GM20000 (cell line): ENCODE measurements around the gene PPDPF.

Experiments used
- DNase-seq: peaks from one replicate; pipeline ENCODE4 v3.0.0; 2012; ENCODE audit warnings: low spot score
- TF ChIP-seq, protein P1 (sequence below): IDR thresholded peaks from 2 replicates; pipeline ENCODE4 v1.5.1; 2012; ENCODE audit warnings: mild to moderate bottlenecking, control low read depth; ENCODE audit errors: extremely low read depth, missing control alignments

The PPDPF gene

DNA sequence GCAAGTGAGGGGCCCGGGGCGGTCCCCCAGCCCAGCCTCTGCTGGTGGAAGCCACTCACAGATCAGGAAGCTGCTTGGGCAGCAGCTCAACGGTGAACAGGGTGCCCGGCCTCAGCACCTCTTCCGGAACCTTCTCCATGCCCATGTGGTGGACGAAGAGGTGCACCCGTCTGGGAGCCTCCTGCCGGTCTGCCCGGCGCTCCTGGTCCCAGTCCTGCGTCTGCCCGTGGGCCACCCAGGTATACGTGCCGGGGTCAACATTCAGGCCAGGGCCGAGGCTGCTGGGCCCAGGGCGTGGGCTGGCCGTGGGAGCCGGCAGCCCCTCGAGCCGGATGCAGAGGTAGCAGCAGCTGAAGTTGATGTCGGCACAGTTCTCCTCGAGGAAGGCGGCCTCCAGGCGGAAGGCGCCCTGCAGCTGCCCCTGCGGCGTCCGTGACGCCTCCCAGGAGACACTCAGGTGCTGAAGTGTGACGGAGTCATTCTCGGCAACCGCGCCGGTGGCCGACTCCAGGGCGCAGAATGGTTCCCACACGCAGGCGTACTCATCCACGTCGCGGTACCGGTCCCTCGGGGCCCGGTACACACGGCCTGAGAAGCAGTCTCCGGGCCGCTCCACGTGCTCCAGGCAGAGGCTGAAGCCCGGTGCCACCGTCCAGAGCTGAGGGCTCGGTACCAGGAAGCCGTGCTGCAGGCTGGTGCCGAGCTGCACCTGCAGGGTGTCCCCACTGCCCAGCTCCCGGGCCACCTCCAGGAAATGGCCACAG, 42.1 kb downstream of the PPDPF start:
- DNase-seq = no peak
- TF ChIP-seq, protein P1, sequence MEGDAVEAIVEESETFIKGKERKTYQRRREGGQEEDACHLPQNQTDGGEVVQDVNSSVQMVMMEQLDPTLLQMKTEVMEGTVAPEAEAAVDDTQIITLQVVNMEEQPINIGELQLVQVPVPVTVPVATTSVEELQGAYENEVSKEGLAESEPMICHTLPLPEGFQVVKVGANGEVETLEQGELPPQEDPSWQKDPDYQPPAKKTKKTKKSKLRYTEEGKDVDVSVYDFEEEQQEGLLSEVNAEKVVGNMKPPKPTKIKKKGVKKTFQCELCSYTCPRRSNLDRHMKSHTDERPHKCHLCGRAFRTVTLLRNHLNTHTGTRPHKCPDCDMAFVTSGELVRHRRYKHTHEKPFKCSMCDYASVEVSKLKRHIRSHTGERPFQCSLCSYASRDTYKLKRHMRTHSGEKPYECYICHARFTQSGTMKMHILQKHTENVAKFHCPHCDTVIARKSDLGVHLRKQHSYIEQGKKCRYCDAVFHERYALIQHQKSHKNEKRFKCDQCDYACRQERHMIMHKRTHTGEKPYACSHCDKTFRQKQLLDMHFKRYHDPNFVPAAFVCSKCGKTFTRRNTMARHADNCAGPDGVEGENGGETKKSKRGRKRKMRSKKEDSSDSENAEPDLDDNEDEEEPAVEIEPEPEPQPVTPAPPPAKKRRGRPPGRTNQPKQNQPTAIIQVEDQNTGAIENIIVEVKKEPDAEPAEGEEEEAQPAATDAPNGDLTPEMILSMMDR = no peak

DNA sequence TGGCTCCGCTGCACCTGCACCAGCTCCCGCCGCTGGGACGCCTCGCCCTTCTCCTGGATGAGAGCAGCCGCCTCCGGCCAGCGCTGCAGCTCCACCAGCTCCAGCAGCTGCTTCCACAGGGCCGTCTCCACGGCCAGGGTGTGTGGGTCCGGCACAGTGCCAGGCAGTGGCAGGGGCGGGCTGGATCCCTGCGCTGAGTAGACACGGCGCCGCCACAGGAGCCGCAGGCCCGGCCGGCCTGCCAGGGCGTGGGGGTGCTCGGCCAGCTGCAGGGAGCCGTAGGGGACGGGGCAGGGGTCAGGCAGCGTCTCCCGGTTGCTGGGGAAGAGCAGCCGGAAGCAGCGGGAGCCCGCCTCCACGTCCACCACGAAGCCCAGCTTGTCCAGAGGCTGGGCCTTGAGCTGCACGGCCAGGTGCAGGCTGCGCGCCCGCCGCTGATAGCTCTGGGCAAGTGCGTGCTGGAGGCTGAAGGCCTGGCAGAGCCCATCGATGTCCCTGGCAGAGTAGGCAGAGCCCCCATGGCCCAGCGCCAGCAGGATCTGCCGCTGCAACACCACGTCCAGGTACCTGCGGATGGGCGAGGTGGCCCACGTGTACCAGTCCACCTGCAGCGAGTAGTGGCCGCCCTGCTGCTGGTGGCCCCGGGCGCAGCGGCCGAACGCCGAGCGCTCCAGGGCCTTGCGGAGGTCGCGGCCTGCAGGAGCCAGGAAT, 42.8 kb downstream of the PPDPF start:
- DNase-seq = no peak
- TF ChIP-seq, protein P1 = no peak

- no peak for DNase-seq
- TF ChIP-seq, protein P1 = no peak
Observed at GRCh38 chr20:63564036-63564810, 43.7 kb downstream of the PPDPF start.

- no peak for DNase-seq
- TF ChIP-seq, protein P1 = no peak
Observed at GRCh38 chr20:63565021-63565698, 44.6 kb downstream of the PPDPF start.

GRCh38 chr20:63565699-63566335, 45.3 kb downstream of the PPDPF start:
- TF ChIP-seq, protein P1 = no peak
- DNase-seq = no peak

DNA sequence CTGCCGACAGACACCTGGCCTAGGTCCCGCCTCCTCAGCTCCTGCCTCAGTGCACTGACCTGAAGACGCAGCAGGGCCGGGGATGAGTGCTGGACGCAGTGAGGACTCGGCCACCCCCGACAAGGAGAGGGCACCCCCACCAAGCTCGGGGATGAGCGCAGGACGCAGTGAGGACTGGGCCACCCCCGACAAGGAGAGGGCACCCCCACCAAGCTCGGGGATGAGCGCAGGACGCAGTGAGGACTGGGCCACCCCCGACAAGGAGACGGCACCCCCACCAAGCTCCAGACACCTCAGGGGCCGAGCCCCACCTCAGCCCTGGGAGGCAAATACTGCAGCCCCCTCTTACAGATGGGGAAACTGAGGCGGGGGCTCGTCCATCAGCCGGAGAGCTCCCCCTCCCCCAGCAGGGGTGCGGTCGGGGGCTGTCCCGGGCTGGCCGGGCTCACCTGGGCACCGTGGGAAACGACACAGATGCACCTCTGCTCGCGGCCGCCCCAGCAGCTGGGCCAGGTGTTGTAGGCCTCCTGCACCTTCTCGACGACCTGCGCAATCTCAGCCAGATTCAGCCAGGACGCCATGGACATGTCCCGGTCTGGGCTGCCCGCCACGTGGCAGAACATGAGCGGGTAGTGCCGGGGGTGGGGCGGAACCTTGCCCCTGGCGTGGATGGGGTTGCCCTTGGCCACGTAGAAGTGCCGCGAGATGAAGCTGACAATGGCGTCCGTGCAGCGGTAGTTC, 46.0 kb downstream of the PPDPF start:
- no peak for DNase-seq
- TF ChIP-seq, protein P1 = no peak
